Measurements from ENCODE around the gene CELSR1.

- no peak for TF ChIP-seq CTCF (IDR thresholded peaks at IDR 0.05)
- no peak for TF ChIP-seq POLR2A (IDR thresholded peaks at IDR 0.05)
- TF ChIP-seq EP300 (IDR thresholded peaks at IDR 0.05), result no peak
Observed at GRCh38 chr22:46373159-46373558, 164.3 kb downstream of the CELSR1 start.

Data from ovary (tissue), 3 donors.